GM18873 (cell line): ENCODE results near the gene TMEM201.
"Not testable (repeated sequence)": the region's sequence is repeated elsewhere in the genome, so short reads cannot be mapped to it uniquely, and the experiment has no call there.

Experiments used
- ATAC-seq: cut with Tn5 transposase; IDR thresholded peaks from one replicate; pipeline ENCODE4 v1.9.1; 2021; ENCODE audit warnings: mild to moderate bottlenecking, moderate library complexity, moderate number of reproducible peaks; ENCODE audit not compliant: unreplicated experiment, low FRiP score

TMEM201 gene

GRCh38 chr1:9615316-9616063 is 26.8 kb downstream of the TMEM201 start:
- no peak for ATAC-seq

- ATAC-seq = no peak
These were observed 30.4 kb downstream of the TMEM201 start for GRCh38 chr1:9618909-9619679.

- ATAC-seq = no peak
These were observed 32.3 kb downstream of the TMEM201 start for GRCh38 chr1:9621032-9621431.

GRCh38 chr1:9624081-9624480 is 35.4 kb downstream of the TMEM201 start:
- ATAC-seq = no peak

GRCh38 chr1:9625030-9625429 is 36.3 kb downstream of the TMEM201 start:
- ATAC-seq = not testable (repeated sequence)

GRCh38 chr1:9626201-9626608 is 37.5 kb downstream of the TMEM201 start:
- ATAC-seq = peak; percentile 57

GRCh38 chr1:9628541-9629444 is 40.1 kb downstream of the TMEM201 start:
- ATAC-seq = no peak

GRCh38 chr1:9629445-9630201 is 40.9 kb downstream of the TMEM201 start:
- ATAC-seq = no peak

GRCh38 chr1:9630331-9631111 is 41.8 kb downstream of the TMEM201 start:
- no peak for ATAC-seq

GRCh38 chr1:9631613-9632012 is 42.9 kb downstream of the TMEM201 start:
- no peak for ATAC-seq

GRCh38 chr1:9633493-9633892 is 44.8 kb downstream of the TMEM201 start:
- ATAC-seq = no peak

GRCh38 chr1:9634582-9634981 is 45.9 kb downstream of the TMEM201 start:
- ATAC-seq = no peak

- ATAC-seq = no peak
These were observed 50.5 kb downstream of the TMEM201 start for GRCh38 chr1:9639227-9639626.

GRCh38 chr1:9643351-9644256 is 54.9 kb downstream of the TMEM201 start:
- ATAC-seq = no peak

- ATAC-seq = no peak
These were observed 57.3 kb downstream of the TMEM201 start for GRCh38 chr1:9646037-9646436.

GRCh38 chr1:9648171-9648570 is 59.5 kb downstream of the TMEM201 start:
- ATAC-seq = no peak

GRCh38 chr1:9649769-9650168 is 61.1 kb downstream of the TMEM201 start:
- ATAC-seq = no peak

- no peak for ATAC-seq
These were observed 62.5 kb downstream of the TMEM201 start for GRCh38 chr1:9651220-9651564.
